Loucy (cell line): ENCODE measurements around the gene YPEL3.
"Not testable (repeated sequence)": the region's sequence is repeated elsewhere in the genome, so short reads cannot be mapped to it uniquely, and the experiment has no call there.

Experiments
- H2AFZ ChIP-seq: fragments of 200-600 bp; sonication (generic); 2 replicates; pipeline ENCODE4 v1.6.0; 2016; ENCODE audit warnings: antibody characterized with exemption, mild to moderate bottlenecking, low read length, moderate library complexity
- H3F3A ChIP-seq: fragments of 200-600 bp; 2 replicates; pipeline ENCODE4 v1.6.0; 2016; ENCODE audit warnings: antibody characterized with exemption, low read depth, mild to moderate bottlenecking
- H3K27me3 ChIP-seq: fragments of 200-600 bp; sonication (generic); 2 replicates; pipeline ENCODE4 v1.6.1; 2014; ENCODE audit warnings: low read length, mild to moderate bottlenecking; ENCODE audit not compliant: insufficient read depth, poor library complexity, severe bottlenecking
- H3K36me3 ChIP-seq: fragments of 200-600 bp; sonication (generic); 2 replicates; pipeline ENCODE4 v1.6.1; 2016; ENCODE audit warnings: low read length; ENCODE audit not compliant: insufficient read depth
- H3K4me1 ChIP-seq: fragments of 200-600 bp; sonication (generic); 2 replicates; pipeline ENCODE4 v1.5.1; 2014; ENCODE audit warnings: low read length, mild to moderate bottlenecking; ENCODE audit not compliant: insufficient read depth, poor library complexity, severe bottlenecking
- H3K4me2 ChIP-seq: fragments of 200-600 bp; sonication (generic); 2 replicates; pipeline ENCODE4 v1.6.0; 2014; ENCODE audit warnings: antibody characterized with exemption, low read length, low read depth, mild to moderate bottlenecking; ENCODE audit not compliant: poor library complexity, severe bottlenecking
- H3K4me3 ChIP-seq: fragments of 200-600 bp; sonication (generic); 2 replicates; pipeline ENCODE4 v1.5.1; 2014; ENCODE audit warnings: low read length, mild to moderate bottlenecking, mixed read lengths; ENCODE audit not compliant: poor library complexity, severe bottlenecking
- H3K79me2 ChIP-seq: fragments of 200-600 bp; sonication (generic); 2 replicates; pipeline ENCODE4 v1.6.1; 2014; ENCODE audit warnings: low read length; ENCODE audit not compliant: insufficient read depth
- H3K9ac ChIP-seq: fragments of 200-600 bp; sonication (generic); 2 replicates; pipeline ENCODE4 v1.6.0; 2014; ENCODE audit warnings: mild to moderate bottlenecking, low read depth, low read length, moderate library complexity; ENCODE audit not compliant: poor library complexity, severe bottlenecking
- H3K9me2 ChIP-seq: fragments of 200-600 bp; sonication (generic); replicated peaks from 2 replicates; pipeline ENCODE4 v1.6.1; 2016; ENCODE audit warnings: low read depth, low read length, mixed read lengths
- H3K9me3 ChIP-seq: fragments of 200-600 bp; sonication (generic); 2 replicates; pipeline ENCODE4 v1.6.1; 2014; ENCODE audit warnings: mild to moderate bottlenecking, antibody characterized with exemption, low read length, low read depth; ENCODE audit not compliant: insufficient read depth
- H4K20me1 ChIP-seq: fragments of 200-600 bp; sonication (generic); 2 replicates; pipeline ENCODE4 v1.6.0; 2014; ENCODE audit warnings: antibody characterized with exemption, low read length, mild to moderate bottlenecking; ENCODE audit not compliant: insufficient read depth, poor library complexity, severe bottlenecking
- EZH2phosphoT487 ChIP-seq: fragments of 200-600 bp; IDR thresholded peaks from 2 replicates; pipeline ENCODE4 v1.6.1; 2018; ENCODE audit warnings: antibody characterized with exemption, mild to moderate bottlenecking, moderate library complexity, borderline replicate concordance
- TF ChIP-seq, protein P1 (sequence below): fragments of 200-600 bp; sonication (generic); conservative IDR thresholded peaks from 2 replicates; pipeline ENCODE4 v1.5.1; 2014; ENCODE audit warnings: mild to moderate bottlenecking, antibody characterized with exemption, low read length

Gene YPEL3

DNA sequence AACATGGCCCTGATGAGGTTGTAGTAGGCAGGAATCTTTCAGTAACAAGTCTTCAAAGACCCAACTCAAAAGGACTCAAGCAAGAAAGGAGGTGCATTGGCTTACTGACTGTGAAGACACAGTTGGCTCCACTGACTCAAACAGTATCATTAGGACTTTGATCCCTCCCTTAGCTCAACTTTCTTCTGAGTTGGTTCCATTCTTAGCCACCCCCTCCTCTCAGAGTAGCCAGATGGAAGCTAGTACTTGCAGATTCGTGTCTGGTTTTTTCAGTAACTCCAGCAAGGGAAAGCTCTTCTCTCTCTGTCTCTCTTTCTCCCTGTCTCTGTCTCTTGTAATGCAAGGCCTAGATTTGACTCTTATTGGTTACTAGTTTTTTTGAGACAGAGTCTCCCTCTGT lies 32.0 kb upstream of the YPEL3 start:
- Histone ChIP-seq H3K36me3 (no peaks in the 10 kb centered on the region), H3K4me2 (no peak overlapping the region), H3K9ac (no peak overlapping the region), H3K9me3 (no peaks in the 10 kb centered on the region), H3F3A (no peaks in the 10 kb centered on the region), H3K4me3 (no peak overlapping the region), H3K79me2 (peaks cover 5% of the 10 kb centered on the region; the same call in 1 of the 2 replicates), H3K4me1 (peaks cover 8% of the 10 kb centered on the region), H4K20me1 (no peaks in the 10 kb centered on the region), H3K9me2 (no peaks in the 10 kb centered on the region), H3K27me3 (no peaks in the 10 kb centered on the region), H2AFZ (no peak overlapping the region)
- TF ChIP-seq, protein P1, sequence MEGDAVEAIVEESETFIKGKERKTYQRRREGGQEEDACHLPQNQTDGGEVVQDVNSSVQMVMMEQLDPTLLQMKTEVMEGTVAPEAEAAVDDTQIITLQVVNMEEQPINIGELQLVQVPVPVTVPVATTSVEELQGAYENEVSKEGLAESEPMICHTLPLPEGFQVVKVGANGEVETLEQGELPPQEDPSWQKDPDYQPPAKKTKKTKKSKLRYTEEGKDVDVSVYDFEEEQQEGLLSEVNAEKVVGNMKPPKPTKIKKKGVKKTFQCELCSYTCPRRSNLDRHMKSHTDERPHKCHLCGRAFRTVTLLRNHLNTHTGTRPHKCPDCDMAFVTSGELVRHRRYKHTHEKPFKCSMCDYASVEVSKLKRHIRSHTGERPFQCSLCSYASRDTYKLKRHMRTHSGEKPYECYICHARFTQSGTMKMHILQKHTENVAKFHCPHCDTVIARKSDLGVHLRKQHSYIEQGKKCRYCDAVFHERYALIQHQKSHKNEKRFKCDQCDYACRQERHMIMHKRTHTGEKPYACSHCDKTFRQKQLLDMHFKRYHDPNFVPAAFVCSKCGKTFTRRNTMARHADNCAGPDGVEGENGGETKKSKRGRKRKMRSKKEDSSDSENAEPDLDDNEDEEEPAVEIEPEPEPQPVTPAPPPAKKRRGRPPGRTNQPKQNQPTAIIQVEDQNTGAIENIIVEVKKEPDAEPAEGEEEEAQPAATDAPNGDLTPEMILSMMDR: no peak
- TF ChIP-seq EZH2phosphoT487: no peak

DNA sequence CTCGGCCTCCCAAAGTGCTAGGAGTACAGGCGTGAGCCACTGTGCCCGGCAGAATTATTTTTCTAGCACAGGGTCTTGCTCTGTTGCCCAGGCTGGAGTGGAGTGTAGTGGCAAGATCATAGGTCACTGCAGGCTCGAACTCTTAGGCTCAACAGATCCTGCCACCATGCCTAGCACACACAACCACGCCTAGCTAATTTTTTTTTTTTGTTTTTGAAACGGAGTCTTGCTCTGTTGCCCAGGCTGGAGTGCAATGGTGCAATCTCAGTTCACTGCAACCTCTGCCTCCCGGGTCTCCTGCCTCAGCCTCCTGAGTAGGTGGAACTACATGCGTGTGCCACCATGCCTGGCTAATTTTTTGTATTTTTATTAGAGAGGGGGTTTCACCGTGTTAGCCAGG lies 29.7 kb upstream of the YPEL3 start:
- H3K9me2 ChIP-seq, H4K20me1 ChIP-seq, H3K27me3 ChIP-seq, H3K36me3 ChIP-seq, H3K9me3 ChIP-seq, H3K4me3 ChIP-seq, H2AFZ ChIP-seq, H3F3A ChIP-seq, H3K9ac ChIP-seq, H3K4me2 ChIP-seq: not testable (repeated sequence)
- peaks cover 15% of the 10 kb centered on the region for H3K4me1 ChIP-seq
- peaks cover 18% of the 10 kb centered on the region for H3K79me2 ChIP-seq

DNA sequence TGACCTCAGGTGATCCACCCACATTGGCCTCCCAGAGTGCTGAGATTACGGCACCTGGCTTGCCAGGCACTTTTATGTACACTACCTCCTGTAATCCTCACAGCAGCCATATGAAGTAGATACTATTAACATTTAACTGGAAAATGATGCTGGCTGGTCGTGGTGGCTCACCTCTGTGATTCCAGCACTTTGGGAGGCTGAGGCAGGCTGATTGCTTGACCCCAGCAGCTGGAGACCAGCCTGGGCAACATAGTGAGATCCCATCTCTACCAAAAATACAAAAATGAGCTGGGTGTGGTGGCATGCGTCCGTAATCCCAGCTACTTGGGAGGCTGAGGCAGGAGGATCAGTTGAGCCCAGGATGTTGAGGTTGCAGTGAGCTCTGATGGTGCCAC lies 29.0 kb upstream of the YPEL3 start:
- H2AFZ ChIP-seq: no peak overlapping the region
- H3K4me1 ChIP-seq: peaks cover 19% of the 10 kb centered on the region
- no peak overlapping the region for H3K9ac ChIP-seq
- H4K20me1 ChIP-seq: no peaks in the 10 kb centered on the region
- no peaks in the 10 kb centered on the region for H3K36me3 ChIP-seq
- H3K27me3 ChIP-seq: no peaks in the 10 kb centered on the region
- TF ChIP-seq, protein P1: no peak
- TF ChIP-seq EZH2phosphoT487: no peak
- no peak overlapping the region for H3K4me3 ChIP-seq
- H3K79me2 ChIP-seq: peaks cover 18% of the 10 kb centered on the region
- no peaks in the 10 kb centered on the region for H3K9me3 ChIP-seq
- H3K9me2 ChIP-seq: no peaks in the 10 kb centered on the region
- H3F3A ChIP-seq: no peaks in the 10 kb centered on the region
- H3K4me2 ChIP-seq: no peak overlapping the region

DNA sequence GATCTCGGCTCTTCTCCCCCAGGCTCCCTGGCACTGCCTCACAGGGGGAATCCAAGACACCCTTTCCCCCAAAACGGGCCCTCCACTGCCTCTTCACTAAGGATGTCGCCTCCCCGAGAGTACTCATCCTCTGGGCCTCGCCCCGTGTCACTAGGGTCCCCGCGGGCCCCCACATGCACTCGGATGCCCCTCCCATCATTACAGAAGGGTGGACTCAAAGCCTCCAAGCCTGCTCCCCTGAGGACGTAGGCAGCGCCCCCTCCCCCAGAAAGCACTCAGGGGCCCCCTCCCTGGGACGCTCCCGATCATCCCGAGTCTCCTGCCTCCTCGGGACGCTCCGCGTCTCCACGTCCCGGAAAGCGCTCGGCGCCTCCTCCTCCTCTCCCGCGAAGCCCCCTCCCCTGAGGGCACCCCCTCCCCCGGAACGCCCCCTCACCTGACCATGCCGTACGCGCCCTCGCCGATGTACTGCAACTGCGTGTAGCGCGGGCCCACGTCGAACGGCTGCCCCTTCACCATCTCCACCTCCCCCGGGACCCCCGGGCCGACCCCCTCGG lies 26.7 kb upstream of the YPEL3 start:
- no peaks in the 10 kb centered on the region for H3K9me3 ChIP-seq
- H3K27me3 ChIP-seq: no peaks in the 10 kb centered on the region
- no peaks in the 10 kb centered on the region for H4K20me1 ChIP-seq
- peak overlapping the region; percentile 84 for H3K4me3 ChIP-seq
- no peaks in the 10 kb centered on the region for H3K36me3 ChIP-seq
- no peak for TF ChIP-seq EZH2phosphoT487
- TF ChIP-seq, protein P1: no peak
- peaks cover 18% of the 10 kb centered on the region for H3K79me2 ChIP-seq
- peaks cover 19% of the 10 kb centered on the region for H3K4me1 ChIP-seq
- peak overlapping the region; percentile 85 for H2AFZ ChIP-seq
- peak overlapping the region; percentile 92 for H3K9ac ChIP-seq
- peak overlapping the region; percentile 93 for H3K4me2 ChIP-seq
- no peaks in the 10 kb centered on the region for H3F3A ChIP-seq
- no peaks in the 10 kb centered on the region for H3K9me2 ChIP-seq
